Measurements from ENCODE around the gene MCIDAS.
A peak's percentile ranks its signal among the peaks of the same experiment; 100 is the strongest.

The MCIDAS gene

GRCh38 chr5:55226934-55227663 lies at the start of gene MCIDAS:
Gene MCIDAS (minus strand): TSS chr5:55227315. CDS start chr5:55227138, 177 bp downstream.
- DNase-seq = peak; percentile 45

- DNase-seq = no peak
Observed at GRCh38 chr5:55276771-55277170, 49.7 kb upstream of the MCIDAS start.

- no peak for DNase-seq
Observed at GRCh38 chr5:55258339-55258738, 31.2 kb upstream of the MCIDAS start.

- DNase-seq = no peak
Observed at GRCh38 chr5:55254802-55255201, 27.7 kb upstream of the MCIDAS start.

- DNase-seq = no peak
Observed at GRCh38 chr5:55250064-55250463, 22.9 kb upstream of the MCIDAS start.

- DNase-seq = peak; percentile 31
Observed at GRCh38 chr5:55241746-55242145, 14.6 kb upstream of the MCIDAS start.

GRCh38 chr5:55236800-55237199 lies 9.7 kb upstream of the MCIDAS start:
- no peak for DNase-seq

- DNase-seq = peak; percentile 18
Observed at GRCh38 chr5:55234121-55234700, 7.1 kb upstream of the MCIDAS start.

GRCh38 chr5:55232985-55233928 lies 6.1 kb upstream of the MCIDAS start, which contains the start of gene CCNO:
Gene CCNO (minus strand): TSS chr5:55233608. CDS start chr5:55233523, 85 bp downstream.
- DNase-seq = peak; percentile 89

- no peak for DNase-seq
Observed at GRCh38 chr5:55232271-55232984, 5.3 kb upstream of the MCIDAS start.

GRCh38 chr5:55231919-55232270 lies 4.8 kb upstream of the MCIDAS start:
- DNase-seq = no peak

- DNase-seq = no peak
Observed at GRCh38 chr5:55231029-55231918, 4.2 kb upstream of the MCIDAS start.

GRCh38 chr5:55230086-55230629 lies 3.0 kb upstream of the MCIDAS start:
- no peak for DNase-seq

- DNase-seq = no peak
Observed at GRCh38 chr5:55227664-55228430, 732 bp upstream of the MCIDAS start.

GRCh38 chr5:55226027-55226933 lies 835 bp downstream of the MCIDAS start:
- DNase-seq = peak; percentile 81

- no peak for DNase-seq
Observed at GRCh38 chr5:55225346-55225745, 1.8 kb downstream of the MCIDAS start.

- DNase-seq = no peak
Observed at GRCh38 chr5:55223812-55224240, 3.3 kb downstream of the MCIDAS start.

- DNase-seq = no peak
Observed at GRCh38 chr5:55222985-55223811, 3.9 kb downstream of the MCIDAS start.

Measured in NCI-H774 (cell line).